22Rv1 (cell line): Measurements from ENCODE around the gene NELL1.

ENCODE experiments used
- H3K27ac ChIP-seq: fragments of 450-650 bp; 2 replicates; pipeline ENCODE4 v1.5.1; 2017
- ZFX ChIP-seq: fragments of 450-650 bp; IDR thresholded peaks from 2 replicates; pipeline ENCODE4 v1.6.1; 2017; ENCODE audit warnings: antibody characterized with exemption, borderline replicate concordance
- TF ChIP-seq, protein P1 (sequence below): fragments of 450-650 bp; IDR thresholded peaks from 2 replicates; pipeline ENCODE4 v1.5.1; 2017; ENCODE audit warnings: mild to moderate bottlenecking

NELL1 gene

GRCh38 chr11:21612326-21612725, 942.9 kb downstream of the NELL1 start:
- no peak overlapping the region for H3K27ac ChIP-seq
- TF ChIP-seq, protein P1, sequence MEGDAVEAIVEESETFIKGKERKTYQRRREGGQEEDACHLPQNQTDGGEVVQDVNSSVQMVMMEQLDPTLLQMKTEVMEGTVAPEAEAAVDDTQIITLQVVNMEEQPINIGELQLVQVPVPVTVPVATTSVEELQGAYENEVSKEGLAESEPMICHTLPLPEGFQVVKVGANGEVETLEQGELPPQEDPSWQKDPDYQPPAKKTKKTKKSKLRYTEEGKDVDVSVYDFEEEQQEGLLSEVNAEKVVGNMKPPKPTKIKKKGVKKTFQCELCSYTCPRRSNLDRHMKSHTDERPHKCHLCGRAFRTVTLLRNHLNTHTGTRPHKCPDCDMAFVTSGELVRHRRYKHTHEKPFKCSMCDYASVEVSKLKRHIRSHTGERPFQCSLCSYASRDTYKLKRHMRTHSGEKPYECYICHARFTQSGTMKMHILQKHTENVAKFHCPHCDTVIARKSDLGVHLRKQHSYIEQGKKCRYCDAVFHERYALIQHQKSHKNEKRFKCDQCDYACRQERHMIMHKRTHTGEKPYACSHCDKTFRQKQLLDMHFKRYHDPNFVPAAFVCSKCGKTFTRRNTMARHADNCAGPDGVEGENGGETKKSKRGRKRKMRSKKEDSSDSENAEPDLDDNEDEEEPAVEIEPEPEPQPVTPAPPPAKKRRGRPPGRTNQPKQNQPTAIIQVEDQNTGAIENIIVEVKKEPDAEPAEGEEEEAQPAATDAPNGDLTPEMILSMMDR, result no peak
- no peak for TF ChIP-seq ZFX

DNA sequence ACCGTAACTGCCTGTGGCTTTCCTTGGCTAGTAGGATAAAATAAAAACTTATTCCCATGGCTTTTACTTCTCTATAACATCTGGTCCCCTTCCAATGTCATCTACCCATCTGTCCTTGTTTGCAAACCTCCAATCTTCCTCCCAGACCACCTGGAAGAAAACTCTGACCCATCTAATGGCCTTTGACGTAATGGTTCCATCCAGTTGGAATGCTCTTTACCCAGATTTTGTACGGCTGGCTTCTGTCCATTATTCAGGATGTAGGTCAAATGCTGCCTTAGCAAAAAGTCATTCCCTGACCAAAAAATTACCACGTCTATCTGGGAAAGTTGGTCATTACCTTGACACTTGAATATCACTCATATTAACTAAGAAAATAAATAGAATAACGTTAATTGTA, 945.6 kb downstream of the NELL1 start:
- TF ChIP-seq, protein P1, result no peak
- TF ChIP-seq ZFX, result no peak
- no peak overlapping the region for H3K27ac ChIP-seq

GRCh38 chr11:21615955-21616371, 946.6 kb downstream of the NELL1 start:
- H3K27ac ChIP-seq, result no peak overlapping the region
- TF ChIP-seq, protein P1, result no peak
- no peak for TF ChIP-seq ZFX

DNA sequence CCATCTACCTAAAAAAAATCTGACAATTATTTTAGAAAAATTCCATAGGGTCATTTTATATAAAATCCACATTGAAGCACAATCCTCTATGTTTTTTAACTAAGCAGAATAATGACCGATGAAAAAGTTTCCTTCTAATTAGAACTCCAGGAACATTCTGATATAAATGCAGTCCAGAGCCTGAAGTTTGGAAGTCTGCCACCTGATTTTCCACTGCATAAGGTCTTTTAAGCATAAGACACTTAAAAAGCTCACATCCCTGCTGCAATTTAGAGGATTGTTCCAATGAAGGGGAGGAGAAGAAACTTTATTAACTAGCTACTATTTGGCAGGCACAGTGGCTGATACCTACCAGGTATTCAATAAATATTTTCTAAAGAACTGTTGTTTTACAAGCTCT, 953.2 kb downstream of the NELL1 start:
- H3K27ac ChIP-seq, result no peak overlapping the region
- TF ChIP-seq, protein P1, result no peak
- no peak for TF ChIP-seq ZFX

- TF ChIP-seq ZFX, result no peak
- TF ChIP-seq, protein P1, result no peak
Observed at GRCh38 chr11:21622995-21623394, 953.6 kb downstream of the NELL1 start.

More at GRCh38 chr11:21622995-21623394, 953.6 kb downstream of the NELL1 start:
- no peak overlapping the region for H3K27ac ChIP-seq
